GM19455 (cell line): ENCODE results near the gene MADCAM1.

ENCODE experiments used
- ATAC-seq: cut with Tn5 transposase; IDR thresholded peaks from one replicate; pipeline ENCODE4 v1.9.1; 2021; ENCODE audit not compliant: unreplicated experiment

MADCAM1 gene

DNA sequence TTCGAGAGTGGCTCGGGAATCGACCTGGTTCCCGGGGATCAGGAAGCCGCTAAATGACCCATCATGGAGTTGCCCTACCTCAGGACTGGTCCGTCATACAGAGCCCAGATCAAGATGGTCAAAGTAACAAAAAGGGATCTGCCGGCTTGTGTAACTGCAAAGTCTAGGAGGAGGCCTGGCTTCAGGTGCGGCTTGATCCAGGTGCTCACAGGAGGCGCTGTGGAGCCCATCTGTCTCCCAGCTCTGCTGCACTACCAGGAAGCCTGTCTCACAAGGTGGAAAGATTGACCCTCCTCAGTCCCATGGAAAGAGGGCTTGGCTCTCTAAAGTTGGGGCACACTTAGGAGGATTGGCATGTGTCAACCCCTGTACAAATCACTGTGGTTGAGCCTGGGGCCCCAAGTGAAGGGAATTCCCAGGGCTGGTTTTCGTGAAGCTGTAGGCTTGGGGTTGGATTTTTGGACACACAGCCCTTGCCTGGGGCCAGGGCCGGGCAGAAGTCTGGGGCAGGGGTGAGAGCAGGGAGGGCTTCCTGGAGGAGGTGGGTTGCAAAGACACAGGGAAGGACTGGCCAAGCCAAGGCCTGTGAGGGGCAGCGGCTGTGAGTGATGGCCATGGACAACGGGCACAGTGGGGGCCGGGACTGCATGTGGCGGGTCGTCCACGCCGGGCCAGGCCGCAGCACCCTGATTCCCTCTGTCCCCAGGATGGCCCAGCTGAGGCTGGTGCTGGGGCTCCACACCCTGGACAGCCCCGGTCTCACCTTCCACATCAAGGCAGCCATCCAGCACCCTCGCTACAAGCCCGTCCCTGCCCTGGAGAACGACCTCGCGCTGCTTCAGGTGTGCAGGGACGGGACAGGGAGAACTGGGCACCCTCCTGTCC, 51.8 kb downstream of the MADCAM1 start:
- no peak for ATAC-seq

GRCh38 chr19:548886-549830, 52.9 kb downstream of the MADCAM1 start:
- no peak for ATAC-seq

- no peak for ATAC-seq
Observed at GRCh38 chr19:554817-555216, 58.5 kb downstream of the MADCAM1 start.
